ENCODE measurements around the gene CAV3.

The CAV3 gene

DNA sequence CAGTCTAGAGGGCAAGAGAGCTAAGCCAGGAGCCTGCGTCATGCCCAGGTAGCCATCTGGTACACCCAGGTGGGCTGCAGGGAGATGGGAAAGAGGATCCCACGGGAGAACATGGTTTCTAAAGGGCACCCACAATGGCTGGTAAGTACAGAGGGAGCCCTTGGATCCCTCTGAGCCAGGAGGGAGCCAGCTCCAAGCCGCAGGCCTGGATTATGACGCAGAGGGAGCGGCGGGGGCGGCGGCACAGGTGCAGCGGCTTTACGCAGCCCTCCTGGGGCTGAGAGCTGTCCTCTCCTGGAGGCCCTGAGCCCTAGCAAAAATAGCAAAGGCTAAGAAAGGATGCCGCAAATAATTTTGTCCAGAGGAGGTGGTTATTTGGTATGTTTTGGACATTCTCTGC, 2.8 kb downstream of the CAV3 start:
- H3K9me3 ChIP-seq (ENCODE audit: control insufficient read depth, insufficient read depth, low read depth, low read length), result no peaks in the 10 kb centered on the region
- H3K4me3 ChIP-seq (ENCODE audit: low read depth, low read length), result no peak overlapping the region
- H3K27ac ChIP-seq (ENCODE audit: extremely low read depth, low read depth, low read length), result no peak overlapping the region
- H3K36me3 ChIP-seq (ENCODE audit: control insufficient read depth in 2 of 2, insufficient read depth in 1 of 2, low read length in 2 of 2), result no peaks in the 10 kb centered on the region
- ChIA-PET POLR2A (no interaction called here), CTCF (interaction anchor here (0.7 to 0.9 kb wide), 2 partner anchors 30 to 73 kb away, joined by 3 read pairs; no protein-coding TSS in a partner anchor)
- TF ChIP-seq, protein P1, sequence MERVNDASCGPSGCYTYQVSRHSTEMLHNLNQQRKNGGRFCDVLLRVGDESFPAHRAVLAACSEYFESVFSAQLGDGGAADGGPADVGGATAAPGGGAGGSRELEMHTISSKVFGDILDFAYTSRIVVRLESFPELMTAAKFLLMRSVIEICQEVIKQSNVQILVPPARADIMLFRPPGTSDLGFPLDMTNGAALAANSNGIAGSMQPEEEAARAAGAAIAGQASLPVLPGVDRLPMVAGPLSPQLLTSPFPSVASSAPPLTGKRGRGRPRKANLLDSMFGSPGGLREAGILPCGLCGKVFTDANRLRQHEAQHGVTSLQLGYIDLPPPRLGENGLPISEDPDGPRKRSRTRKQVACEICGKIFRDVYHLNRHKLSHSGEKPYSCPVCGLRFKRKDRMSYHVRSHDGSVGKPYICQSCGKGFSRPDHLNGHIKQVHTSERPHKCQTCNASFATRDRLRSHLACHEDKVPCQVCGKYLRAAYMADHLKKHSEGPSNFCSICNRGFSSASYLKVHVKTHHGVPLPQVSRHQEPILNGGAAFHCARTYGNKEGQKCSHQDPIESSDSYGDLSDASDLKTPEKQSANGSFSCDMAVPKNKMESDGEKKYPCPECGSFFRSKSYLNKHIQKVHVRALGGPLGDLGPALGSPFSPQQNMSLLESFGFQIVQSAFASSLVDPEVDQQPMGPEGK (tag by site-specific recombination; IDR thresholded peaks at IDR 0.05), result no peak
- TF ChIP-seq TCF7L2 (IDR thresholded peaks at IDR 0.05; ENCODE audit: borderline replicate concordance, low read depth, low read length), result no peak
- TF ChIP-seq ZNF596 (tag by site-specific recombination; IDR thresholded peaks at IDR 0.05), result no peak
- no peak for TF ChIP-seq SP7 (tag by site-specific recombination; IDR thresholded peaks at IDR 0.05)
- no peak for TF ChIP-seq GFI1B (tag by site-specific recombination; IDR thresholded peaks at IDR 0.05)
- TF ChIP-seq ZNF670 (tag by site-specific recombination; IDR thresholded peaks at IDR 0.05; ENCODE audit: low read depth), result no peak
- no peak for TF ChIP-seq MYNN (tag by site-specific recombination; IDR thresholded peaks at IDR 0.05; ENCODE audit: borderline replicate concordance)
- no peak for TF ChIP-seq ZNF626 (tag by site-specific recombination; IDR thresholded peaks at IDR 0.05)
- no peak for TF ChIP-seq ZNF354C (tag by site-specific recombination; IDR thresholded peaks at IDR 0.05; ENCODE audit: borderline replicate concordance, low read depth)
- TF ChIP-seq, protein P2, sequence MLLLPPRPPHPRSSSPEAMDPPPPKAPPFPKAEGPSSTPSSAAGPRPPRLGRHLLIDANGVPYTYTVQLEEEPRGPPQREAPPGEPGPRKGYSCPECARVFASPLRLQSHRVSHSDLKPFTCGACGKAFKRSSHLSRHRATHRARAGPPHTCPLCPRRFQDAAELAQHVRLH (tag by site-specific recombination; IDR thresholded peaks at IDR 0.05), result no peak
- TF ChIP-seq ZNF645 (tag by site-specific recombination; IDR thresholded peaks at IDR 0.05), result no peak
- TF ChIP-seq ZNF175 (tag by site-specific recombination; IDR thresholded peaks at IDR 0.05), result no peak
- no peak for TF ChIP-seq ZNF747 (tag by site-specific recombination; IDR thresholded peaks at IDR 0.05)
- no peak for TF ChIP-seq ZNF341 (tag by site-specific recombination; IDR thresholded peaks at IDR 0.05; ENCODE audit: low read depth)
- no peak for TF ChIP-seq ZNF274 (IDR thresholded peaks at IDR 0.05; ENCODE audit: low read length)
- TF ChIP-seq ZNF274 (tag by site-specific recombination; IDR thresholded peaks at IDR 0.05; ENCODE audit: borderline replicate concordance), result no peak
- peaks cover 6% of the 10 kb centered on the region; the same call in 1 of the 2 replicates for H3K4me1 ChIP-seq (ENCODE audit: control insufficient read depth, insufficient read depth, low read length)

DNA sequence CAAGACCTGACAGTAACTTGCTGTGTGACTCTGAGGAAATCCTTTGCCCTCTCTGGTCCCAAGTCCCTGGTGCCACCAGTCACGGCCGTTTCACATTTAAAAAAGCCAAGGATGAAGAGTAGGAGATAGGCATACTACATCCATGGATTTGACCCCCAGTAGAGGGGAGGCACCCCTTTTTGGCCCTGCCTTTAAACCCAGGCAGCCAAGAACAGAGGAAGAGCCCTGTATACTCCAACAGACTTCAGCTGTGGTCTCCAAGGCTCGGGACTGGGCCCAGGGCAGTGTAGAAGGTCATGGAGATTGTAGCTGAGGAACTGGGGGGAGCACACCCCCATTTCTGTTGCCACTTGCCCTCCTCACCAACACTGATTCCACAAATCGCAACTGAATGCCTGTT, 3.7 kb downstream of the CAV3 start:
- Histone ChIP-seq H3K27ac (ENCODE audit: extremely low read depth, low read depth, low read length) (no peak overlapping the region), H3K36me3 (ENCODE audit: control insufficient read depth in 2 of 2, insufficient read depth in 1 of 2, low read length in 2 of 2) (no peaks in the 10 kb centered on the region), H3K4me3 (ENCODE audit: low read depth, low read length) (no peak overlapping the region), H3K4me1 (ENCODE audit: control insufficient read depth, insufficient read depth, low read length) (peaks cover 11% of the 10 kb centered on the region; the same call in 1 of the 2 replicates), H3K9me3 (ENCODE audit: control insufficient read depth, insufficient read depth, low read depth, low read length) (no peaks in the 10 kb centered on the region)
- CTCF ChIA-PET, result no interaction called here
- TF ChIP-seq KLF16 (tag by site-specific recombination; IDR thresholded peaks at IDR 0.05) (no peak), REPIN1 (tag by site-specific recombination; IDR thresholded peaks at IDR 0.05; ENCODE audit: low read depth) (no peak), ZNF548 (tag by site-specific recombination; IDR thresholded peaks at IDR 0.05) (no peak), ZNF561 (tag by site-specific recombination; IDR thresholded peaks at IDR 0.05; ENCODE audit: borderline replicate concordance) (no peak), ZNF394 (tag by site-specific recombination; IDR thresholded peaks at IDR 0.05; ENCODE audit: borderline replicate concordance) (no peak)
- TF ChIP-seq, protein P3, sequence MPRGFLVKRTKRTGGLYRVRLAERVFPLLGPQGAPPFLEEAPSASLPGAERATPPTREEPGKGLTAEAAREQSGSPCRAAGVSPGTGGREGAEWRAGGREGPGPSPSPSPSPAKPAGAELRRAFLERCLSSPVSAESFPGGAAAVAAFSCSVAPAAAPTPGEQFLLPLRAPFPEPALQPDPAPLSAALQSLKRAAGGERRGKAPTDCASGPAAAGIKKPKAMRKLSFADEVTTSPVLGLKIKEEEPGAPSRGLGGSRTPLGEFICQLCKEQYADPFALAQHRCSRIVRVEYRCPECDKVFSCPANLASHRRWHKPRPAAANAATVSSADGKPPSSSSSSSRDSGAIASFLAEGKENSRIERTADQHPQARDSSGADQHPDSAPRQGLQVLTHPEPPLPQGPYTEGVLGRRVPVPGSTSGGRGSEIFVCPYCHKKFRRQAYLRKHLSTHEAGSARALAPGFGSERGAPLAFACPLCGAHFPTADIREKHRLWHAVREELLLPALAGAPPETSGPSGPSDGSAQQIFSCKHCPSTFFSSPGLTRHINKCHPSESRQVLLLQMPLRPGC (tag by site-specific recombination; IDR thresholded peaks at IDR 0.05), result no peak
- TF ChIP-seq, protein P4, sequence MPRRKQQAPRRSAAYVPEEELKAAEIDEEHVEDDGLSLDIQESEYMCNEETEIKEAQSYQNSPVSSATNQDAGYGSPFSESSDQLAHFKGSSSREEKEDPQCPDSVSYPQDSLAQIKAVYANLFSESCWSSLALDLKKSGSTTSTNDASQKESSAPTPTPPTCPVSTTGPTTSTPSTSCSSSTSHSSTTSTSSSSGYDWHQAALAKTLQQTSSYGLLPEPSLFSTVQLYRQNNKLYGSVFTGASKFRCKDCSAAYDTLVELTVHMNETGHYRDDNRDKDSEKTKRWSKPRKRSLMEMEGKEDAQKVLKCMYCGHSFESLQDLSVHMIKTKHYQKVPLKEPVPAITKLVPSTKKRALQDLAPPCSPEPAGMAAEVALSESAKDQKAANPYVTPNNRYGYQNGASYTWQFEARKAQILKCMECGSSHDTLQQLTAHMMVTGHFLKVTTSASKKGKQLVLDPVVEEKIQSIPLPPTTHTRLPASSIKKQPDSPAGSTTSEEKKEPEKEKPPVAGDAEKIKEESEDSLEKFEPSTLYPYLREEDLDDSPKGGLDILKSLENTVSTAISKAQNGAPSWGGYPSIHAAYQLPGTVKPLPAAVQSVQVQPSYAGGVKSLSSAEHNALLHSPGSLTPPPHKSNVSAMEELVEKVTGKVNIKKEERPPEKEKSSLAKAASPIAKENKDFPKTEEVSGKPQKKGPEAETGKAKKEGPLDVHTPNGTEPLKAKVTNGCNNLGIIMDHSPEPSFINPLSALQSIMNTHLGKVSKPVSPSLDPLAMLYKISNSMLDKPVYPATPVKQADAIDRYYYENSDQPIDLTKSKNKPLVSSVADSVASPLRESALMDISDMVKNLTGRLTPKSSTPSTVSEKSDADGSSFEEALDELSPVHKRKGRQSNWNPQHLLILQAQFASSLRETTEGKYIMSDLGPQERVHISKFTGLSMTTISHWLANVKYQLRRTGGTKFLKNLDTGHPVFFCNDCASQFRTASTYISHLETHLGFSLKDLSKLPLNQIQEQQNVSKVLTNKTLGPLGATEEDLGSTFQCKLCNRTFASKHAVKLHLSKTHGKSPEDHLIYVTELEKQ (tag by site-specific recombination; IDR thresholded peaks at IDR 0.05; ENCODE audit: borderline replicate concordance), result no peak
- POLR2A ChIA-PET, result no interaction called here
